ENCODE data around the gene RDH11. TPM values are rescaled to one million over a fixed set of nuclear protein-coding genes. Genes with fewer than 3 reads are reported as not detected.

Gene RDH11
- total RNA-seq, 1 experiment from 2014 or later, result 126 TPM

- Histone ChIP-seq H3K4me1 (ENCODE audit: low read length) (peaks cover 13% of the 10 kb centered on the region), H3K27me3 (ENCODE audit: low read length) (no peaks in the 10 kb centered on the region), H3K4me3 (ENCODE audit: low read length) (no peak overlapping the region), H3K9ac (ENCODE audit: low read length) (no peak overlapping the region), H3K27ac (ENCODE audit: low read length) (no peak overlapping the region), H3K9me2 (replicated peaks; ENCODE audit: insufficient read depth, low read length) (no peaks in the 10 kb centered on the region), H4K20me1 (ENCODE audit: insufficient read depth, low read depth, low read length) (0 out of 2 replicates have a peak, but pooled peaks cover 4% of the 10 kb centered on the region), H2AFZ (ENCODE audit: low read length) (no peak overlapping the region), H3K9me3 (ENCODE audit: low read length) (no peaks in the 10 kb centered on the region), H3K79me2 (ENCODE audit: low read length) (peaks cover 23% of the 10 kb centered on the region), H3K4me2 (ENCODE audit: low read depth, low read length, poor library complexity, severe bottlenecking) (no peak overlapping the region), H3K36me3 (ENCODE audit: insufficient read depth, low read length) (peaks cover 3% of the 10 kb centered on the region; the same call in 1 of the 2 replicates)
- no peak for DNase-seq
Measured at GRCh38 chr14:67698179-67698578, 2.6 kb upstream of the RDH11 start.

- Histone ChIP-seq H3K27me3 (ENCODE audit: low read length) (no peaks in the 10 kb centered on the region), H3K4me2 (ENCODE audit: low read depth, low read length, poor library complexity, severe bottlenecking) (no peak overlapping the region), H3K4me3 (ENCODE audit: low read length) (no peak overlapping the region), H3K79me2 (ENCODE audit: low read length) (peaks cover 34% of the 10 kb centered on the region), H3K9me3 (ENCODE audit: low read length) (no peaks in the 10 kb centered on the region), H3K36me3 (ENCODE audit: insufficient read depth, low read length) (peaks cover 15% of the 10 kb centered on the region), H3K4me1 (ENCODE audit: low read length) (peaks cover 13% of the 10 kb centered on the region), H3K27ac (ENCODE audit: low read length) (no peak overlapping the region), H2AFZ (ENCODE audit: low read length) (0 out of 2 replicates have a peak overlapping the region, but pooled peaks have one; percentile 1), H3K9me2 (replicated peaks; ENCODE audit: insufficient read depth, low read length) (no peaks in the 10 kb centered on the region), H3K9ac (ENCODE audit: low read length) (no peak overlapping the region), H4K20me1 (ENCODE audit: insufficient read depth, low read depth, low read length) (0 out of 2 replicates have a peak, but pooled peaks cover 8% of the 10 kb centered on the region)
- DNase-seq, result no peak
Measured at GRCh38 chr14:67697006-67697405, 1.4 kb upstream of the RDH11 start.

GRCh38 chr14:67694791-67695393, 672 bp downstream of the RDH11 start:
- H3K27me3 ChIP-seq (ENCODE audit: low read length), result no peaks in the 10 kb centered on the region
- H3K27ac ChIP-seq (ENCODE audit: low read length), result peak overlapping the region; percentile 88
- peak overlapping the region; percentile 87 for H3K4me2 ChIP-seq (ENCODE audit: low read depth, low read length, poor library complexity, severe bottlenecking)
- H3K9me2 ChIP-seq (replicated peaks; ENCODE audit: insufficient read depth, low read length), result no peaks in the 10 kb centered on the region
- H3K4me3 ChIP-seq (ENCODE audit: low read length), result peak overlapping the region; percentile 86
- H3K79me2 ChIP-seq (ENCODE audit: low read length), result peaks cover 55% of the 10 kb centered on the region
- 0 out of 2 replicates have a peak, but pooled peaks cover 8% of the 10 kb centered on the region for H4K20me1 ChIP-seq (ENCODE audit: insufficient read depth, low read depth, low read length)
- H3K36me3 ChIP-seq (ENCODE audit: insufficient read depth, low read length), result peaks cover 36% of the 10 kb centered on the region
- H2AFZ ChIP-seq (ENCODE audit: low read length), result peak overlapping the region; percentile 72
- peak overlapping the region; percentile 89 for H3K9ac ChIP-seq (ENCODE audit: low read length)
- no peaks in the 10 kb centered on the region for H3K9me3 ChIP-seq (ENCODE audit: low read length)
- peaks cover 13% of the 10 kb centered on the region for H3K4me1 ChIP-seq (ENCODE audit: low read length)
- peak; percentile 95 for DNase-seq

- DNase-seq, result no peak
- no peaks in the 10 kb centered on the region for H3K9me2 ChIP-seq (replicated peaks; ENCODE audit: insufficient read depth, low read length)
- H4K20me1 ChIP-seq (ENCODE audit: insufficient read depth, low read depth, low read length), result 0 out of 2 replicates have a peak, but pooled peaks cover 8% of the 10 kb centered on the region
- H3K27ac ChIP-seq (ENCODE audit: low read length), result no peak overlapping the region
- peaks cover 66% of the 10 kb centered on the region for H3K79me2 ChIP-seq (ENCODE audit: low read length)
- H3K36me3 ChIP-seq (ENCODE audit: insufficient read depth, low read length), result peaks cover 75% of the 10 kb centered on the region
- no peaks in the 10 kb centered on the region for H3K9me3 ChIP-seq (ENCODE audit: low read length)
- no peak overlapping the region for H3K4me3 ChIP-seq (ENCODE audit: low read length)
- H3K9ac ChIP-seq (ENCODE audit: low read length), result no peak overlapping the region
- H3K27me3 ChIP-seq (ENCODE audit: low read length), result no peaks in the 10 kb centered on the region
- no peak overlapping the region for H3K4me2 ChIP-seq (ENCODE audit: low read depth, low read length, poor library complexity, severe bottlenecking)
- peaks cover 8% of the 10 kb centered on the region for H3K4me1 ChIP-seq (ENCODE audit: low read length)
- H2AFZ ChIP-seq (ENCODE audit: low read length), result no peak overlapping the region
Measured at GRCh38 chr14:67690011-67690410, 5.6 kb downstream of the RDH11 start.

- Histone ChIP-seq H3K9ac (ENCODE audit: low read length) (no peak overlapping the region), H2AFZ (ENCODE audit: low read length) (no peak overlapping the region), H4K20me1 (ENCODE audit: insufficient read depth, low read depth, low read length) (no peaks in the 10 kb centered on the region), H3K4me3 (ENCODE audit: low read length) (no peak overlapping the region), H3K9me2 (replicated peaks; ENCODE audit: insufficient read depth, low read length) (no peaks in the 10 kb centered on the region), H3K79me2 (ENCODE audit: low read length) (peaks cover 61% of the 10 kb centered on the region), H3K9me3 (ENCODE audit: low read length) (no peaks in the 10 kb centered on the region), H3K4me1 (ENCODE audit: low read length) (peaks cover 16% of the 10 kb centered on the region), H3K27me3 (ENCODE audit: low read length) (no peaks in the 10 kb centered on the region), H3K4me2 (ENCODE audit: low read depth, low read length, poor library complexity, severe bottlenecking) (no peak overlapping the region), H3K27ac (ENCODE audit: low read length) (no peak overlapping the region), H3K36me3 (ENCODE audit: insufficient read depth, low read length) (peaks cover 76% of the 10 kb centered on the region)
- no peak for DNase-seq
Measured at GRCh38 chr14:67683842-67684241, 11.7 kb downstream of the RDH11 start.

- H3K4me2 ChIP-seq (ENCODE audit: low read depth, low read length, poor library complexity, severe bottlenecking), result no peak overlapping the region
Measured at GRCh38 chr14:67680941-67681340, 14.6 kb downstream of the RDH11 start.

GRCh38 chr14:67680121-67680602, 15.4 kb downstream of the RDH11 start:
- H3K27ac ChIP-seq (ENCODE audit: low read length), result no peak overlapping the region
- no peak for DNase-seq
- peaks cover 54% of the 10 kb centered on the region for H3K79me2 ChIP-seq (ENCODE audit: low read length)
- H3K9me2 ChIP-seq (replicated peaks; ENCODE audit: insufficient read depth, low read length), result no peaks in the 10 kb centered on the region
- H3K36me3 ChIP-seq (ENCODE audit: insufficient read depth, low read length), result peaks cover 63% of the 10 kb centered on the region
- H2AFZ ChIP-seq (ENCODE audit: low read length), result no peak overlapping the region
- H3K4me3 ChIP-seq (ENCODE audit: low read length), result no peak overlapping the region
- H3K9ac ChIP-seq (ENCODE audit: low read length), result no peak overlapping the region
- H3K27me3 ChIP-seq (ENCODE audit: low read length), result no peaks in the 10 kb centered on the region
- H3K4me2 ChIP-seq (ENCODE audit: low read depth, low read length, poor library complexity, severe bottlenecking), result no peak overlapping the region
- H3K9me3 ChIP-seq (ENCODE audit: low read length), result no peaks in the 10 kb centered on the region
- H3K4me1 ChIP-seq (ENCODE audit: low read length), result peaks cover 34% of the 10 kb centered on the region
- H4K20me1 ChIP-seq (ENCODE audit: insufficient read depth, low read depth, low read length), result no peaks in the 10 kb centered on the region

More at GRCh38 chr14:67680941-67681340, 14.6 kb downstream of the RDH11 start:
- H2AFZ ChIP-seq (ENCODE audit: low read length), result no peak overlapping the region
- H3K9ac ChIP-seq (ENCODE audit: low read length), result no peak overlapping the region
- no peaks in the 10 kb centered on the region for H3K9me2 ChIP-seq (replicated peaks; ENCODE audit: insufficient read depth, low read length)
- no peak for DNase-seq
- no peaks in the 10 kb centered on the region for H4K20me1 ChIP-seq (ENCODE audit: insufficient read depth, low read depth, low read length)
- H3K79me2 ChIP-seq (ENCODE audit: low read length), result peaks cover 56% of the 10 kb centered on the region
- no peaks in the 10 kb centered on the region for H3K27me3 ChIP-seq (ENCODE audit: low read length)
- no peaks in the 10 kb centered on the region for H3K9me3 ChIP-seq (ENCODE audit: low read length)
- peaks cover 69% of the 10 kb centered on the region for H3K36me3 ChIP-seq (ENCODE audit: insufficient read depth, low read length)
- H3K4me3 ChIP-seq (ENCODE audit: low read length), result no peak overlapping the region
- no peak overlapping the region for H3K27ac ChIP-seq (ENCODE audit: low read length)
- H3K4me1 ChIP-seq (ENCODE audit: low read length), result peaks cover 29% of the 10 kb centered on the region

- Histone ChIP-seq H3K36me3 (ENCODE audit: insufficient read depth, low read length) (peaks cover 53% of the 10 kb centered on the region), H3K79me2 (ENCODE audit: low read length) (peaks cover 51% of the 10 kb centered on the region), H3K9me2 (replicated peaks; ENCODE audit: insufficient read depth, low read length) (no peaks in the 10 kb centered on the region), H3K27ac (ENCODE audit: low read length) (no peak overlapping the region), H3K9ac (ENCODE audit: low read length) (no peak overlapping the region), H3K27me3 (ENCODE audit: low read length) (no peaks in the 10 kb centered on the region), H3K9me3 (ENCODE audit: low read length) (no peaks in the 10 kb centered on the region), H3K4me1 (ENCODE audit: low read length) (peaks cover 36% of the 10 kb centered on the region), H3K4me3 (ENCODE audit: low read length) (no peak overlapping the region), H4K20me1 (ENCODE audit: insufficient read depth, low read depth, low read length) (peaks cover 3% of the 10 kb centered on the region; the same call in 1 of the 2 replicates), H3K4me2 (ENCODE audit: low read depth, low read length, poor library complexity, severe bottlenecking) (no peak overlapping the region), H2AFZ (ENCODE audit: low read length) (no peak overlapping the region)
- no peak for DNase-seq
Measured at GRCh38 chr14:67679006-67679405, 16.6 kb downstream of the RDH11 start.

Data from Karpas-422 (cell line).